ENCODE results near the gene ZNF503.

GRCh38 chr10:75350791-75351190 lies 50.8 kb downstream of the ZNF503 start:
- TF ChIP-seq RAD21 (IDR thresholded peaks at IDR 0.05; ENCODE audit: insufficient read depth, low read depth, low read length): no peak
- no peak for TF ChIP-seq CTCF (IDR thresholded peaks at IDR 0.05 in 2 of 3, conservative IDR thresholded peaks at IDR 0.05 in 1 of 3; ENCODE audit: control insufficient read depth in 2 of 3, extremely low read depth in 1 of 3, insufficient read depth in 1 of 3, low read depth in 3 of 3, low read length in 3 of 3)

Data from GM12878 (cell line).